HEK293 (cell line): ENCODE results near the gene LY6G6F.

Experiments used
- MYNN ChIP-seq: fragments of 450-650 bp; formaldehyde crosslinking; IDR thresholded peaks from 2 replicates; pipeline ENCODE4 v1.5.1; 2016; ENCODE audit warnings: missing biosample characterization, missing genetic modification characterization, borderline replicate concordance
- ZFP41 ChIP-seq: fragments of 450-650 bp; formaldehyde crosslinking; IDR thresholded peaks from 2 replicates; pipeline ENCODE4 v1.5.1; 2016; ENCODE audit warnings: missing biosample characterization, missing genetic modification characterization, borderline replicate concordance
- ZNF768 ChIP-seq: fragments of 450-650 bp; formaldehyde crosslinking; IDR thresholded peaks from 2 replicates; pipeline ENCODE4 v1.5.1; 2018; ENCODE audit warnings: missing biosample characterization, mild to moderate bottlenecking, missing genetic modification characterization
- TF ChIP-seq, protein P1 (sequence below): fragments of 450-650 bp; formaldehyde crosslinking; IDR thresholded peaks from 2 replicates; pipeline ENCODE4 v1.5.1; 2016; ENCODE audit warnings: missing biosample characterization, missing genetic modification characterization
- TF ChIP-seq, protein P2 (sequence below): fragments of 450-650 bp; formaldehyde crosslinking; IDR thresholded peaks from 2 replicates; pipeline ENCODE4 v1.5.1; 2016; ENCODE audit warnings: missing biosample characterization, missing genetic modification characterization, borderline replicate concordance
- TF ChIP-seq, protein P3 (sequence below): fragments of 450-650 bp; formaldehyde crosslinking; IDR thresholded peaks from 2 replicates; pipeline ENCODE4 v1.5.1; 2016; ENCODE audit warnings: missing biosample characterization, missing genetic modification characterization

DNA sequence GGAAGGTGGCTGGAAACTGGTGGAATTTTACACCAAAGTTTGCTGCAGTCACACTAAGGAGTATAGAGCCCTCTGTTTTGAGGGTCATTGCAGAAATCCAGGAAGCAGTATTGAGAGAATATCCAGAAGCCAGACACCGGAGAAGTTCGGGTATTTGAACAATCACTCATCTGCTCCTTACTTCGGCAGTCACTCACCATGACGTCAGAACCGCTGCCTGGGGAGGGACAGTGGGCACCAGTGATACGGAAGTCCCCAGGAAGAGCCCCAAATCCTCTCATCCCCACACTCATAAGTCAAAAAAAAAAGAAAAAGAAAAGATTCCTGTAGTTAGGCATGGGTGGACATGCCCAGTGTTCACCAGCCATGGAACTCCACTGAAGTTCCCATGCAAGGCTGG lies 29.8 kb upstream of the LY6G6F start:
- TF ChIP-seq, protein P1, sequence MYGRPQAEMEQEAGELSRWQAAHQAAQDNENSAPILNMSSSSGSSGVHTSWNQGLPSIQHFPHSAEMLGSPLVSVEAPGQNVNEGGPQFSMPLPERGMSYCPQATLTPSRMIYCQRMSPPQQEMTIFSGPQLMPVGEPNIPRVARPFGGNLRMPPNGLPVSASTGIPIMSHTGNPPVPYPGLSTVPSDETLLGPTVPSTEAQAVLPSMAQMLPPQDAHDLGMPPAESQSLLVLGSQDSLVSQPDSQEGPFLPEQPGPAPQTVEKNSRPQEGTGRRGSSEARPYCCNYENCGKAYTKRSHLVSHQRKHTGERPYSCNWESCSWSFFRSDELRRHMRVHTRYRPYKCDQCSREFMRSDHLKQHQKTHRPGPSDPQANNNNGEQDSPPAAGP = no peak
- TF ChIP-seq, protein P2, sequence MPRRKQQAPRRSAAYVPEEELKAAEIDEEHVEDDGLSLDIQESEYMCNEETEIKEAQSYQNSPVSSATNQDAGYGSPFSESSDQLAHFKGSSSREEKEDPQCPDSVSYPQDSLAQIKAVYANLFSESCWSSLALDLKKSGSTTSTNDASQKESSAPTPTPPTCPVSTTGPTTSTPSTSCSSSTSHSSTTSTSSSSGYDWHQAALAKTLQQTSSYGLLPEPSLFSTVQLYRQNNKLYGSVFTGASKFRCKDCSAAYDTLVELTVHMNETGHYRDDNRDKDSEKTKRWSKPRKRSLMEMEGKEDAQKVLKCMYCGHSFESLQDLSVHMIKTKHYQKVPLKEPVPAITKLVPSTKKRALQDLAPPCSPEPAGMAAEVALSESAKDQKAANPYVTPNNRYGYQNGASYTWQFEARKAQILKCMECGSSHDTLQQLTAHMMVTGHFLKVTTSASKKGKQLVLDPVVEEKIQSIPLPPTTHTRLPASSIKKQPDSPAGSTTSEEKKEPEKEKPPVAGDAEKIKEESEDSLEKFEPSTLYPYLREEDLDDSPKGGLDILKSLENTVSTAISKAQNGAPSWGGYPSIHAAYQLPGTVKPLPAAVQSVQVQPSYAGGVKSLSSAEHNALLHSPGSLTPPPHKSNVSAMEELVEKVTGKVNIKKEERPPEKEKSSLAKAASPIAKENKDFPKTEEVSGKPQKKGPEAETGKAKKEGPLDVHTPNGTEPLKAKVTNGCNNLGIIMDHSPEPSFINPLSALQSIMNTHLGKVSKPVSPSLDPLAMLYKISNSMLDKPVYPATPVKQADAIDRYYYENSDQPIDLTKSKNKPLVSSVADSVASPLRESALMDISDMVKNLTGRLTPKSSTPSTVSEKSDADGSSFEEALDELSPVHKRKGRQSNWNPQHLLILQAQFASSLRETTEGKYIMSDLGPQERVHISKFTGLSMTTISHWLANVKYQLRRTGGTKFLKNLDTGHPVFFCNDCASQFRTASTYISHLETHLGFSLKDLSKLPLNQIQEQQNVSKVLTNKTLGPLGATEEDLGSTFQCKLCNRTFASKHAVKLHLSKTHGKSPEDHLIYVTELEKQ (tag by site-specific recombination) = no peak
- TF ChIP-seq, protein P3, sequence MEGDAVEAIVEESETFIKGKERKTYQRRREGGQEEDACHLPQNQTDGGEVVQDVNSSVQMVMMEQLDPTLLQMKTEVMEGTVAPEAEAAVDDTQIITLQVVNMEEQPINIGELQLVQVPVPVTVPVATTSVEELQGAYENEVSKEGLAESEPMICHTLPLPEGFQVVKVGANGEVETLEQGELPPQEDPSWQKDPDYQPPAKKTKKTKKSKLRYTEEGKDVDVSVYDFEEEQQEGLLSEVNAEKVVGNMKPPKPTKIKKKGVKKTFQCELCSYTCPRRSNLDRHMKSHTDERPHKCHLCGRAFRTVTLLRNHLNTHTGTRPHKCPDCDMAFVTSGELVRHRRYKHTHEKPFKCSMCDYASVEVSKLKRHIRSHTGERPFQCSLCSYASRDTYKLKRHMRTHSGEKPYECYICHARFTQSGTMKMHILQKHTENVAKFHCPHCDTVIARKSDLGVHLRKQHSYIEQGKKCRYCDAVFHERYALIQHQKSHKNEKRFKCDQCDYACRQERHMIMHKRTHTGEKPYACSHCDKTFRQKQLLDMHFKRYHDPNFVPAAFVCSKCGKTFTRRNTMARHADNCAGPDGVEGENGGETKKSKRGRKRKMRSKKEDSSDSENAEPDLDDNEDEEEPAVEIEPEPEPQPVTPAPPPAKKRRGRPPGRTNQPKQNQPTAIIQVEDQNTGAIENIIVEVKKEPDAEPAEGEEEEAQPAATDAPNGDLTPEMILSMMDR (tag by site-specific recombination) = no peak
- TF ChIP-seq ZFP41 (tag by site-specific recombination) (no peak), MYNN (tag by site-specific recombination) (no peak), ZNF768 (tag by site-specific recombination) (no peak)
